GM12874 (cell line): ENCODE measurements around the gene IRAG1.

Experiments used
- CTCF ChIP-seq: IDR thresholded peaks from 2 replicates; pipeline ENCODE4 v1.5.1; 2011; ENCODE audit warnings: low read depth, mild to moderate bottlenecking, control low read depth, low read length, moderate library complexity; ENCODE audit not compliant: insufficient read depth

The IRAG1 gene

DNA sequence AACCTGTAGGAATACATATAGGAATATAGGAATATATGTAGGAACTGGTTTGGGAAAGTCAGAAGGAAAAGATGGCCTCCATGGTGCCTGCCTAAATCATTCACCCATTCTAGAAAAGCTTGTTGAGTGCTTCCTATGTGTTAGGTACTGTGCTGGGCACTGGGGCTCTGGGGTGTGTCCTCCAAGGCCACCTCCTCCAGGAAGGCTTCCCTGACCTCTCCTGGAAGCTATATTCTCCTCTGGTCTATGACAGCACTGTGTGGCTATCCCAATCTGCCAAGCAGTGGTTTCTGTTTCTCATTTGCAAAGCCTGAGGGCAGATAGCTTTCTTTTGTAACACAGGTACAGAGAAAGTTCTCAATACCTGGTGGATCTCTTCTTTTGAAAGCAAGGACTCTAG, 30.2 kb downstream of the IRAG1 start:
- no peak for TF ChIP-seq CTCF

- no peak for TF ChIP-seq CTCF
These were observed 33.2 kb downstream of the IRAG1 start for GRCh38 chr11:10660323-10660722.

DNA sequence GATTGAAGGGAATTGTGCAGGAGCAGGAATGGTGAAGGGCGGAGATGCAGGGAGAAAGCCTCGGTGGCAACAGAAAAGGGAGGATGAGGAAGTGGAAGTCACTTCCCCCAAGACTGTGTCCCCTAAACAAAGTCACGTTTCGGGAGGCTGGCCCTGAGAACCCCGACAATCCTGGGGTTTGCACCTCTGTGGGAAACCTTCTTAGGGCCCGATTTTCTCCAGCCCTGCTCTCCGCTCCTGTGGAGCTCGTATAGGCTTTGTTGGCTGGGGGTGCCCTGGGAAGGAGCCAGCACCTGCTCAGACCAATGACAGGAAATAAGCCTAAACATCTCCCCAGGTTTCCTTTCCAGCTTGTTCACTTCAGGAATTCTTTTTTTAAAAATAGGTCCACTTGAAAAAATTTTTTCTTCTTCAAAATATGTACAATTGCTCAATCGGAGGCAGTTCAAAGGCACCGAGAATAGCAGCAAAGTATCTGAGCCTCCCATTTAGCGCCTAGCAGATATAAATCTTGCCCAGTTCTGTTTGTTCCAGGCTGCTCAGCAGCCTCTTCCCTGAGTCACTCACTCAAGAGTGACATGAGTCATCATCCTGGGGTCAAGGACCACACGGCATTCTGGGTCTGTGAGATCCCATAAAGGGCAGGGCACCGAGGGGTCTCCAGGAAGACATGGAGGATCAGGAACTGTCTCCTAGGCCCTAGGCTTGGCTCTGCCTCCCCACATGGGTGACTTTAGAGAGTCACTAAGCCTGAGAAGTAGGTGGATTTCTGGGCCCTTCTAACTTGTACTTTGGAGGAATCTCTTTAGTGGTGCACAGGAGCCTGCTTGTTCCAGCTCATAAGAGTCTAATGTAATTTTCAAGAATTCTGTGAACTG, 34.0 kb downstream of the IRAG1 start:
- TF ChIP-seq CTCF, result no peak

DNA sequence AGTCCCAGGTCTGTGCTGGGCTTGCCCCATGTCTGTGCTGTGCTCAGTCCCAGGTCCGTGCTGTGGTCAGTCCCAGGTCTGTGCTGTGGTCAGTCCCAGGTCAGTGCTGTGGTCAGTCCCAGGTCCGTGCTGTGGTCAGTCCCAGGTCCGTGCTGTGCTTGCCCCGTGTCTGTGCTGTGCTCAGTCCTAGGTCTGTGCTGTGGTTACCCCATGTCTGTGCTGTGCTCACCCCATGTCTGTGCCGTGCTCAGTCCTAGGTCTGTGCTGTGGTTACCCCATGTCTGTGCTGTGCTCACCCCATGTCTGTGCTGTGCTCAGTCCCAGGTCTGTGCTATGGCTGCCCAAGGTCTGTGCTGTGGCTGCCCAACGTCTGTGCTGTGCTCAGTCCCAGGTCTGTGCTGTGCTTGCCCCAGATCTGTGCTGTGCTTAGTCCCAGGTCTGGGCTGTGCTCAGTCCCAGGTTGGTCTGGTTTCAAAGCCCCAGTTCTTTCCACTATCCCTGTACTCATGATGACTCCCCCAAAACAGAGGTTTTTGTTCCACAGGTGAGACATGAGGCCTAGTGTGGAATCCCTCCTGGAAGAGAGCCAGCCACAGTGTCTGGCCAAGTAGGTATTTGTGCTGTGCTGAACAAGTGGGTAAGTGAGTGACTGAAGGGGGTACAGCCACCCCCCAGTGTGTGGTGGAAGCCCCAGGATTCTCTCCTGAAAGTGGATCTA, 34.8 kb downstream of the IRAG1 start:
- TF ChIP-seq CTCF, result no peak

- TF ChIP-seq CTCF, result no peak
These were observed 36.0 kb downstream of the IRAG1 start for GRCh38 chr11:10657308-10658271.

- no peak for TF ChIP-seq CTCF
These were observed 37.5 kb downstream of the IRAG1 start for GRCh38 chr11:10655943-10656576.
